ENCODE results near the gene SPATA21. TPM values are rescaled to one million over a fixed set of nuclear protein-coding genes. Genes with fewer than 3 reads are reported as not detected.

SPATA21 gene
- total RNA-seq, 4 donors from 2014 or later, result not detected

DNA sequence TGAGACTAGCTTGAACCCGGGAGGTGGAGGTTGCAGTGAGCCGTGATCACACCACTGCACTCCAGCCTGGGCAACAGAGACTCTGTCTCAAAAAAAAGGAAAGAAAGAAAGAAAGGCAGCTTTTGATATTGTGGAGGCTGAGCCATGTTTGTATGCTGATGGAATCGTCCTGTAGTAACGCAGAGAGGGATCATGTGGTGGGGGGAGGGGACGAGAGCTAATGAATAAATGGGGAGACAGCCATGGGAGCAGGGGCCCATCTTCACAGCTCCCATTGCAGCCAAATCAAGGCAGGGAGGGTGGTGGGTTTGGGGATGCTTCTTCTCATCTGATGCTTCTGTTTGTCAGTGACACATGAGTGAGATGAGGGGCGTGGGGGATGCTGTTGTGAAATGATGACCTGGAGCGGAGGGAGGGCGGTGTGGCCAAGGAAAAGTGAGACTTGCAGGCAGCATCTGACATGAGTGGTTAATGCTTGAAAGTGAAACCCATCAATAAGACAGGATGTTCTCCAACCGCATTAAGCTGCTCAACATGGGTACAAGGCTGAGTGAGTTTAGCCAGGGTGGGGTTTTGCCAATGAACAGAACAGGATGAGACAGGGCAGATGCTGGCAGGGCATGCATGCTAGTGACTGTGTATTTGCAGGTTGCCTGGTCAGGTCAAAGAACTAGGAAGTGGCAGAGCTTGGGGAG, 16.7 kb downstream of the SPATA21 start:
- no peaks in the 10 kb centered on the region for H3K36me3 ChIP-seq
- H3K27ac ChIP-seq, result no peak overlapping the region
- no peaks in the 10 kb centered on the region for H3K27me3 ChIP-seq
- no peaks in the 10 kb centered on the region for H3K9me3 ChIP-seq
- intact Hi-C loops (cut with DNase I; ENCODE audit: low total_unique reads), result no loop called here
- TF ChIP-seq EP300 (IDR thresholded peaks at IDR 0.05; ENCODE audit: low read depth), result no peak
- no peak for TF ChIP-seq POLR2AphosphoS5 (IDR thresholded peaks at IDR 0.05)
- TF ChIP-seq, protein P1, sequence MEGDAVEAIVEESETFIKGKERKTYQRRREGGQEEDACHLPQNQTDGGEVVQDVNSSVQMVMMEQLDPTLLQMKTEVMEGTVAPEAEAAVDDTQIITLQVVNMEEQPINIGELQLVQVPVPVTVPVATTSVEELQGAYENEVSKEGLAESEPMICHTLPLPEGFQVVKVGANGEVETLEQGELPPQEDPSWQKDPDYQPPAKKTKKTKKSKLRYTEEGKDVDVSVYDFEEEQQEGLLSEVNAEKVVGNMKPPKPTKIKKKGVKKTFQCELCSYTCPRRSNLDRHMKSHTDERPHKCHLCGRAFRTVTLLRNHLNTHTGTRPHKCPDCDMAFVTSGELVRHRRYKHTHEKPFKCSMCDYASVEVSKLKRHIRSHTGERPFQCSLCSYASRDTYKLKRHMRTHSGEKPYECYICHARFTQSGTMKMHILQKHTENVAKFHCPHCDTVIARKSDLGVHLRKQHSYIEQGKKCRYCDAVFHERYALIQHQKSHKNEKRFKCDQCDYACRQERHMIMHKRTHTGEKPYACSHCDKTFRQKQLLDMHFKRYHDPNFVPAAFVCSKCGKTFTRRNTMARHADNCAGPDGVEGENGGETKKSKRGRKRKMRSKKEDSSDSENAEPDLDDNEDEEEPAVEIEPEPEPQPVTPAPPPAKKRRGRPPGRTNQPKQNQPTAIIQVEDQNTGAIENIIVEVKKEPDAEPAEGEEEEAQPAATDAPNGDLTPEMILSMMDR (IDR thresholded peaks at IDR 0.05), result no peak
- no peak for TF ChIP-seq POLR2A (IDR thresholded peaks at IDR 0.05)
- no peak overlapping the region for H3K4me3 ChIP-seq
- in situ Hi-C loops (cut with MboI; ENCODE audit: low pct_ligation_motif_present in 1 of 4, low pct_unique_long_range_greater_than_20kb in 1 of 4, low sequenced_read_pairs in 3 of 4), result no loop called here
- peak; percentile 8 for DNase-seq
- WGBS, 2 donors (ENCODE audit: low coverage in 1 of 2), result 20 to 61% methylated on average over 1 to 9 of the region's 9 CpGs
- no peaks in the 10 kb centered on the region for H3K4me1 ChIP-seq

DNA sequence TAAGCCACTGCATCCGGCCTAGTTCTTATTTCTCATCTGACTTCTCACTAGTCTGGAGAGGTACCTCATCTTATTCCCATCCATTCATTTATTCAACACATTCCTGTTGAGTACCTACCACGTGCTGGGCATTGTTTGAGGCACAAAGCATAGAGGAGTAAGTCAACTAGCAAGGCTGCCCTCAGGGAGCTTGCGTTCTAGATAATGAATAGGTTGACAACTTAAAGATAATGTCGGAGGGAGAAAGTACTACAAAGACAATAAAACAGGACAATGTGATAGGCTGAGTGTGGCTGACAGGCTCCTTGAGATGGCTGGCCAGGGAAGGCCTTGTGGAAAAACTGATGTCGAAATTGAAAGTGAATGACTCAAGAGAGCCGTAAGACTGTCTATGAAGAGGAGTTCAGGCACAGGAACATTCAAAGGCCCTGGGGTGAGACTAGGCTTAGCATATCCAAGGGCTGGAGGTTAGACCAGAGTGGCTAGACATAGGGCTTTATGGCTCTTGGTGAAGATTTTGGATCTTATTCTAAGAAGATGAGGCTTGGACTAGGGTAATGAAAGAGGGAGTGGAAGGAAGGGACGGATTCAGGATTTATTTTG, 18.3 kb downstream of the SPATA21 start:
- H3K27me3 ChIP-seq, result no peaks in the 10 kb centered on the region
- 84 to 87% methylated on average over 7 of the region's 7 CpGs for WGBS, 2 donors (ENCODE audit: low coverage in 1 of 2)
- no peak for DNase-seq
- intact Hi-C loops (cut with DNase I; ENCODE audit: low total_unique reads), result no loop called here
- H3K4me3 ChIP-seq, result no peak overlapping the region
- H3K27ac ChIP-seq, result no peak overlapping the region
- H3K9me3 ChIP-seq, result no peaks in the 10 kb centered on the region
- in situ Hi-C loops (cut with MboI; ENCODE audit: low pct_ligation_motif_present in 1 of 4, low pct_unique_long_range_greater_than_20kb in 1 of 4, low sequenced_read_pairs in 3 of 4), result no loop called here
- no peak for TF ChIP-seq EP300 (IDR thresholded peaks at IDR 0.05; ENCODE audit: low read depth)
- TF ChIP-seq POLR2AphosphoS5 (IDR thresholded peaks at IDR 0.05), result no peak
- TF ChIP-seq, protein P1 (IDR thresholded peaks at IDR 0.05), result no peak
- TF ChIP-seq POLR2A (IDR thresholded peaks at IDR 0.05), result no peak
- no peaks in the 10 kb centered on the region for H3K4me1 ChIP-seq
- H3K36me3 ChIP-seq, result no peaks in the 10 kb centered on the region

DNA sequence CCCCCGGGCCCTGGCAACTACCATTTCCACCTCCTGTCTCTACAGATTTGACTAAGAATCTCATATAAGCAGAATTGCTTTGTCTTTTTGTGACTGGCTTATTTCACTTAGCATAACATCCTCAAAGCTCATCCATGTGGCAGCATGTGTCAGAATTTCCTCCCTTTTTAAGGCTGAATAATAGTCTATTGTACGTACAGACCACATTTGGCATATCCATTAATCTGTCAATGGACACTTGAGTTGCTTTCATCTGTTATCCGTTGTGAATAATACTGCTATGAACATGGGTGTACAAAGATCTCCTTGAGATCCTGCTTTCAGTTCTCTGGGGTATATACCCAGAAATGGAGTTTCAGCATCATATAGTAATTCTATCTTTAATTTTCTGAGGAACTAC, 24.0 kb downstream of the SPATA21 start:
- Histone ChIP-seq H3K9me3 (no peaks in the 10 kb centered on the region), H3K36me3 (no peaks in the 10 kb centered on the region), H3K4me3 (no peak overlapping the region), H3K4me1 (no peaks in the 10 kb centered on the region), H3K27me3 (no peaks in the 10 kb centered on the region), H3K27ac (no peak overlapping the region)
- WGBS, 2 donors (ENCODE audit: low coverage in 1 of 2), result 76 to 83% methylated on average over 2 to 3 of the region's 3 CpGs
- TF ChIP-seq, protein P1 (IDR thresholded peaks at IDR 0.05), result no peak
- TF ChIP-seq POLR2AphosphoS5 (IDR thresholded peaks at IDR 0.05) (no peak), POLR2A (IDR thresholded peaks at IDR 0.05) (no peak), EP300 (IDR thresholded peaks at IDR 0.05; ENCODE audit: low read depth) (no peak)
- in situ Hi-C loops (cut with MboI; ENCODE audit: low pct_ligation_motif_present in 1 of 4, low pct_unique_long_range_greater_than_20kb in 1 of 4, low sequenced_read_pairs in 3 of 4) (no loop called here), intact Hi-C loops (cut with DNase I; ENCODE audit: low total_unique reads) (no loop called here)
- no peak for DNase-seq

DNA sequence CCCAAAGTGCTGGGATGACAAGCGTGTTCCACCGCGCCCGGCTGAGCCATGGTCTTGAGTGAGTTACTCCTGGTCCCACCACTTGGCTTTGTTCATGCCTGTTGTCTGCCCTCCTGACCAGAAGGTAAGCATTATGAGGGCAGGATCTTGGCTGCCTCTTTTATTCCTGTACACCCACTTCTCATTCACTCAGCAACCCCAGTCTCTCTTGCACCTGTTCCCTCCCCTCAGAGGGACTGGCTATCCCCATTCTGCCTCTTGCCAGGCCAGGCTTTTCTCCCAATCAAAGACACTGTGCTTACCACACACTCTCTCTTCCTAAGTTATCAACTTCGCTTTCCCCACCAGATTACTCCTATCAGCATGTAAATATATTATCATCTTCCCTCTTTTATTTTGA, 26.4 kb downstream of the SPATA21 start:
- no peak for DNase-seq
- H3K27ac ChIP-seq, result no peak overlapping the region
- H3K9me3 ChIP-seq, result no peaks in the 10 kb centered on the region
- no peak overlapping the region for H3K4me3 ChIP-seq
- TF ChIP-seq, protein P1 (IDR thresholded peaks at IDR 0.05), result no peak
- TF ChIP-seq EP300 (IDR thresholded peaks at IDR 0.05; ENCODE audit: low read depth) (no peak), POLR2AphosphoS5 (IDR thresholded peaks at IDR 0.05) (no peak), POLR2A (IDR thresholded peaks at IDR 0.05) (no peak)
- intact Hi-C loops (cut with DNase I; ENCODE audit: low total_unique reads), result no loop called here
- WGBS, 2 donors (ENCODE audit: low coverage in 1 of 2), result 90 to 96% methylated on average over 1 to 5 of the region's 5 CpGs
- H3K4me1 ChIP-seq, result no peaks in the 10 kb centered on the region
- no peaks in the 10 kb centered on the region for H3K36me3 ChIP-seq
- H3K27me3 ChIP-seq, result no peaks in the 10 kb centered on the region
- in situ Hi-C loops (cut with MboI; ENCODE audit: low pct_ligation_motif_present in 1 of 4, low pct_unique_long_range_greater_than_20kb in 1 of 4, low sequenced_read_pairs in 3 of 4), result no loop called here

Measured in transverse colon (tissue), 4 donors.